Sigmoid colon (tissue), 7 donors: ENCODE results near the gene ARL5B. TPM values are rescaled to one million over a fixed set of nuclear protein-coding genes. Genes with fewer than 3 reads are reported as not detected.

ENCODE experiments used
- DNase-seq: peaks from one replicate; pipeline ENCODE4 v3.0.0-alpha.2; 2019
- H3K27ac ChIP-seq, 4 donors: fragments of 200-600 bp; sonication (generic); one replicate each; pipeline ENCODE4 v1.5.1; 2016 to 2019; ENCODE audit warnings: mild to moderate bottlenecking in 1 of 4
- H3K27me3 ChIP-seq, 3 donors: fragments of 200-600 bp; sonication (generic); one replicate each; pipeline ENCODE4 v1.5.1; 2019; ENCODE audit warnings: mild to moderate bottlenecking in 1 of 3
- H3K36me3 ChIP-seq, 4 donors: fragments of 200-600 bp; sonication (generic); one replicate each; pipeline ENCODE4 v1.5.1; 2016 to 2019
- H3K4me1 ChIP-seq, 4 donors: fragments of 200-600 bp; sonication (generic); one replicate each; pipeline ENCODE4 v1.5.1; 2017 to 2019
- H3K4me3 ChIP-seq, 4 donors: fragments of 200-600 bp; sonication (generic); one replicate each; pipeline ENCODE4 v1.5.1; 2017 to 2019; ENCODE audit warnings: mild to moderate bottlenecking in 2 of 4, moderate library complexity in 1 of 4
- H3K9me3 ChIP-seq, 4 donors: fragments of 200-600 bp in 3 of 4; sonication (generic) in 3 of 4; one replicate each; pipeline versions ENCODE4 v1.5.1 to v1.6.1; 2013 to 2019
- CTCF ChIP-seq, 4 experiments: fragments of 450-650 bp in 3 of 4; fragments of 200-600 bp in 1 of 4; IDR thresholded peaks; one replicate each; pipeline ENCODE4 v1.5.1; 2016 to 2019; ENCODE audit warnings: antibody characterized with exemption in 4 of 4, mild to moderate bottlenecking in 3 of 4, moderate library complexity in 2 of 4
- EP300 ChIP-seq, 4 donors: sonication (generic); formaldehyde crosslinking; IDR thresholded peaks; one replicate each; pipeline ENCODE4 v1.6.1; 2017; ENCODE audit warnings: antibody characterized with exemption in 4 of 4
- POLR2A ChIP-seq, 2 donors: fragments of 450-650 bp; IDR thresholded peaks; one replicate each; pipeline ENCODE4 v1.6.1; 2016; ENCODE audit warnings: antibody characterized with exemption in 2 of 2, mild to moderate bottlenecking in 2 of 2, moderate library complexity in 2 of 2
- POLR2AphosphoS5 ChIP-seq, 4 donors: sonication (generic); formaldehyde crosslinking; IDR thresholded peaks; one replicate each; pipeline ENCODE4 v1.6.1; 2017; ENCODE audit warnings: antibody characterized with exemption in 4 of 4
- WGBS, 2 donors: extraction: QIAGEN DNeasy Blood & Tissue Kit; methylation state at CpG; one replicate each; pipeline ENCODE4 v1.1.7; 2013; 5-methylcytosine and 5-hydroxymethylcytosine counted together
- intact Hi-C: fragments of 100-400 bp; cut with DNase I; formaldehyde crosslinking; loops from one replicate; pipeline ENCODE4 v1.15.1; 2023
- polyA plus RNA-seq, 3 donors: library from polyadenylated mRNA; stranded (reverse); fragments of 200-250 nt; gene quantifications; one replicate each; pipeline ENCODE4 v1.2.3, GENCODE V29; 2013
- total RNA-seq, 4 donors: library from RNA; depleted of rRNA; stranded (reverse); fragments of >200 nt; gene quantifications; one replicate each; pipeline ENCODE4 v1.1.0, GENCODE V29; 2016
- donor health status: healthy with polysubstance abuse.
- donor health status: Bipolar disorder and iron deficiency.
- donor health status: healthy.

The ARL5B gene
- total and polyA plus RNA-seq, 7 donors = 3.0 to 11.2 (median 9.0) TPM

- Histone ChIP-seq H3K27ac (no peak overlapping the region), H3K36me3 (no peaks in the 10 kb centered on the region), H3K9me3 (no peaks in the 10 kb centered on the region), H3K4me1 (no peaks in the 10 kb centered on the region), H3K4me3 (no peak overlapping the region), H3K27me3 (no peaks in the 10 kb centered on the region)
- WGBS, 2 donors = 84 to 85% methylated on average over 5 of the region's 5 CpGs
- no peak for DNase-seq
- intact Hi-C loops = no loop called here
- no peak for TF ChIP-seq POLR2AphosphoS5 (IDR thresholded peaks at IDR 0.05)
- no peak for TF ChIP-seq CTCF (IDR thresholded peaks at IDR 0.05)
- TF ChIP-seq POLR2A (IDR thresholded peaks at IDR 0.05) = no peak
- no peak for TF ChIP-seq EP300 (IDR thresholded peaks at IDR 0.05)
Measured at GRCh38 chr10:18703521-18703920, 44.3 kb downstream of the ARL5B start.

- intact Hi-C loops = no loop called here
- DNase-seq = no peak
- no peak overlapping the region for H3K4me3 ChIP-seq
- no peaks in the 10 kb centered on the region for H3K4me1 ChIP-seq
- WGBS, 2 donors = 90 to 93% methylated on average over 31 of the region's 31 CpGs
- no peaks in the 10 kb centered on the region for H3K9me3 ChIP-seq
- H3K36me3 ChIP-seq = no peaks in the 10 kb centered on the region
- no peak overlapping the region for H3K27ac ChIP-seq
- no peak for TF ChIP-seq EP300 (IDR thresholded peaks at IDR 0.05)
- TF ChIP-seq POLR2AphosphoS5 (IDR thresholded peaks at IDR 0.05) = no peak
- TF ChIP-seq POLR2A (IDR thresholded peaks at IDR 0.05) = no peak
- TF ChIP-seq CTCF (IDR thresholded peaks at IDR 0.05) = no peak
- no peaks in the 10 kb centered on the region for H3K27me3 ChIP-seq
Measured at GRCh38 chr10:18710201-18710653, 51.0 kb downstream of the ARL5B start.

- Histone ChIP-seq H3K9me3 (no peaks in the 10 kb centered on the region), H3K4me1 (no peaks in the 10 kb centered on the region), H3K36me3 (no peaks in the 10 kb centered on the region), H3K27me3 (no peaks in the 10 kb centered on the region), H3K27ac (no peak overlapping the region), H3K4me3 (no peak overlapping the region)
- WGBS, 2 donors = 69 to 77% methylated on average over 6 of the region's 6 CpGs
- intact Hi-C loops = no loop called here
- TF ChIP-seq CTCF (IDR thresholded peaks at IDR 0.05) (no peak), POLR2A (IDR thresholded peaks at IDR 0.05) (no peak), EP300 (IDR thresholded peaks at IDR 0.05) (no peak), POLR2AphosphoS5 (IDR thresholded peaks at IDR 0.05) (no peak)
- no peak for DNase-seq
Measured at GRCh38 chr10:18713077-18713476, 53.8 kb downstream of the ARL5B start.

- TF ChIP-seq CTCF (IDR thresholded peaks at IDR 0.05) = no peak
- TF ChIP-seq POLR2A (IDR thresholded peaks at IDR 0.05) = no peak
- no peak for TF ChIP-seq POLR2AphosphoS5 (IDR thresholded peaks at IDR 0.05)
- no peak for TF ChIP-seq EP300 (IDR thresholded peaks at IDR 0.05)
- Histone ChIP-seq H3K27ac (no peak overlapping the region), H3K4me1 (no peaks in the 10 kb centered on the region), H3K9me3 (no peaks in the 10 kb centered on the region), H3K27me3 (no peaks in the 10 kb centered on the region), H3K36me3 (no peaks in the 10 kb centered on the region), H3K4me3 (no peak overlapping the region)
- DNase-seq = no peak
- 93 to 97% methylated on average over 1 of the region's 1 CpG for WGBS, 2 donors
- intact Hi-C loops = no loop called here
Measured at GRCh38 chr10:18718991-18719390, 59.8 kb downstream of the ARL5B start.

- WGBS, 2 donors = 92% methylated on average over 1 of the region's 1 CpG
- intact Hi-C loops = no loop called here
- Histone ChIP-seq H3K27me3 (no peaks in the 10 kb centered on the region), H3K27ac (no peak overlapping the region), H3K4me1 (no peaks in the 10 kb centered on the region), H3K9me3 (no peaks in the 10 kb centered on the region), H3K36me3 (no peaks in the 10 kb centered on the region), H3K4me3 (no peak overlapping the region)
- no peak for DNase-seq
- no peak for TF ChIP-seq EP300 (IDR thresholded peaks at IDR 0.05)
- TF ChIP-seq POLR2A (IDR thresholded peaks at IDR 0.05) = no peak
- TF ChIP-seq POLR2AphosphoS5 (IDR thresholded peaks at IDR 0.05) = no peak
- TF ChIP-seq CTCF (IDR thresholded peaks at IDR 0.05) = no peak
Measured at GRCh38 chr10:18719811-18720210, 60.6 kb downstream of the ARL5B start.
